GM23338 (cell line): Measurements from ENCODE around the gene DAB2. TPM values are rescaled to one million over a fixed set of nuclear protein-coding genes. Genes with fewer than 3 reads are reported as not detected.

Experiments used
- ATAC-seq: fragments of 200-7000 bp; cut with Tn5 transposase; 3 replicates; pipeline ENCODE4 v1.9.1; 2020
- DNase-seq: peaks from one replicate; pipeline ENCODE4 v3.0.0-alpha.2; 2015; ENCODE audit warnings: low spot score
- H2AFZ ChIP-seq: fragments of 200-600 bp; sonication (generic); 2 replicates; pipeline ENCODE4 v1.8.0; 2016; ENCODE audit warnings: antibody characterized with exemption, mild to moderate bottlenecking, moderate library complexity
- H3F3A ChIP-seq: fragments of 200-600 bp; sonication (generic); replicated peaks from 2 replicates; pipeline ENCODE4 v1.8.0; 2017; ENCODE audit warnings: antibody characterized with exemption, mixed run types, low read depth
- H3K27ac ChIP-seq: fragments of 200-600 bp; sonication (generic); 2 replicates; pipeline ENCODE4 v1.6.1; 2016; ENCODE audit warnings: low read depth
- H3K27me3 ChIP-seq: fragments of 200-600 bp; sonication (generic); 2 replicates; pipeline ENCODE4 v1.8.0; 2016; ENCODE audit warnings: mild to moderate bottlenecking, mixed run types, moderate library complexity; ENCODE audit not compliant: insufficient read depth
- H3K36me3 ChIP-seq: fragments of 200-600 bp; sonication (generic); 2 replicates; pipeline ENCODE4 v1.8.0; 2016; ENCODE audit warnings: mild to moderate bottlenecking; ENCODE audit not compliant: insufficient read depth
- H3K4me1 ChIP-seq: fragments of 200-600 bp; sonication (generic); 2 replicates; pipeline ENCODE4 v1.8.0; 2016; ENCODE audit warnings: mild to moderate bottlenecking, moderate library complexity; ENCODE audit not compliant: insufficient read depth
- H3K4me2 ChIP-seq: fragments of 200-600 bp; sonication (generic); 2 replicates; pipeline ENCODE4 v1.7.1; 2017; ENCODE audit warnings: mixed run types
- H3K4me3 ChIP-seq: fragments of 200-600 bp; sonication (generic); 2 replicates; pipeline ENCODE4 v1.6.1; 2016; ENCODE audit warnings: mixed run types
- H3K79me2 ChIP-seq: fragments of 200-600 bp; sonication (generic); replicated peaks from 2 replicates; pipeline ENCODE4 v1.8.0; 2017; ENCODE audit warnings: mild to moderate bottlenecking; ENCODE audit not compliant: insufficient read depth
- H3K9me2 ChIP-seq: fragments of 200-600 bp; sonication (generic); 2 replicates; pipeline ENCODE4 v1.8.0; 2017; ENCODE audit not compliant: insufficient read depth
- H4K20me1 ChIP-seq: fragments of 200-600 bp; sonication (generic); replicated peaks from 2 replicates; pipeline ENCODE4 v1.8.0; 2017; ENCODE audit warnings: mild to moderate bottlenecking; ENCODE audit not compliant: insufficient read depth
- H3K27ac Mint-ChIP-seq: 2 replicates; pipeline ENCODE4 v1.8.0; 2020; ENCODE audit warnings: inconsistent platforms, mild to moderate bottlenecking, moderate library complexity, mixed read lengths
- H3K27me3 Mint-ChIP-seq: 3 replicates; pipeline ENCODE4 v1.8.0; 2022; ENCODE audit warnings: low read depth, mild to moderate bottlenecking, moderate library complexity, mixed read lengths, inconsistent platforms; ENCODE audit not compliant: insufficient read depth, poor library complexity
- H3K36me3 Mint-ChIP-seq: 3 replicates; pipeline ENCODE4 v1.8.0; 2021; ENCODE audit warnings: low read depth, mild to moderate bottlenecking, inconsistent platforms, moderate library complexity, mixed read lengths
- H3K4me1 Mint-ChIP-seq: 3 replicates; pipeline ENCODE4 v1.8.0; 2020; ENCODE audit warnings: mild to moderate bottlenecking, inconsistent platforms, mixed read lengths
- H3K4me3 Mint-ChIP-seq: 3 replicates; pipeline ENCODE4 v1.8.0; 2021; ENCODE audit warnings: moderate library complexity, mild to moderate bottlenecking, inconsistent platforms, mixed read lengths
- H3K9me3 Mint-ChIP-seq: 3 replicates; pipeline ENCODE4 v1.8.0; 2020; ENCODE audit warnings: moderate library complexity, mild to moderate bottlenecking, inconsistent platforms, mixed read lengths
- CREB1 ChIP-seq: fragments of 250-450 bp; sonication (Bioruptor Pico); IDR thresholded peaks from 2 replicates; pipeline ENCODE4 v1.5.0; 2020; ENCODE audit warnings: low read depth, mild to moderate bottlenecking, moderate library complexity
- CTCF ChIP-seq, 2 experiments: fragments of 200-600 bp in 1 of 2; sonication (generic) in 1 of 2; conservative IDR thresholded peaks; 2 replicates each; pipeline versions ENCODE4 v1.5.1 to v1.6.1; 2016 to 2017; ENCODE audit warnings: antibody characterized with exemption in 2 of 2, low read depth in 2 of 2, mild to moderate bottlenecking in 2 of 2, moderate library complexity in 1 of 2
- EZH2phosphoT487 ChIP-seq: fragments of 200-600 bp; sonication (generic); IDR thresholded peaks from one replicate; pipeline ENCODE4 v1.8.1; 2018; ENCODE audit warnings: antibody characterized with exemption; ENCODE audit not compliant: unreplicated experiment
- JUNB ChIP-seq: IDR thresholded peaks from one replicate; pipeline ENCODE4 v1.6.1; 2016; ENCODE audit warnings: antibody characterized with exemption; ENCODE audit not compliant: unreplicated experiment
- NANOG ChIP-seq: IDR thresholded peaks from 2 replicates; pipeline ENCODE4 v1.6.1; 2016; ENCODE audit warnings: antibody characterized with exemption, borderline replicate concordance
- REST ChIP-seq: IDR thresholded peaks from one replicate; pipeline ENCODE4 v1.6.1; 2018; ENCODE audit warnings: antibody characterized with exemption; ENCODE audit not compliant: unreplicated experiment
- polyA plus RNA-seq: library from polyadenylated mRNA; unstranded; fragments of >200 nt; fragmentation: Nextera tagmentation; extraction: Ambion mirVana; gene quantifications from 2 replicates; pipeline ENCODE4 v1.2.1, GENCODE V29; 2016
- total RNA-seq: library from RNA; depleted of rRNA; stranded (reverse); fragments of >200 nt; shearing (Covaris generic); gene quantifications from 2 replicates; pipeline ENCODE4 v1.2.3, GENCODE V29; 2014
- TF ChIP-seq, protein P1 (sequence below): IDR thresholded peaks from 2 replicates; pipeline ENCODE4 v1.6.1; 2016; ENCODE audit warnings: antibody characterized with exemption

Gene DAB2
- total and polyA plus RNA-seq, 2 experiments from 2014 or later, result 6.4 to 8.4 TPM

GRCh38 chr5:39451276-39451941 is 26.6 kb upstream of the DAB2 start (continued):
- TF ChIP-seq REST (no peak), EZH2phosphoT487 (no peak)

DNA sequence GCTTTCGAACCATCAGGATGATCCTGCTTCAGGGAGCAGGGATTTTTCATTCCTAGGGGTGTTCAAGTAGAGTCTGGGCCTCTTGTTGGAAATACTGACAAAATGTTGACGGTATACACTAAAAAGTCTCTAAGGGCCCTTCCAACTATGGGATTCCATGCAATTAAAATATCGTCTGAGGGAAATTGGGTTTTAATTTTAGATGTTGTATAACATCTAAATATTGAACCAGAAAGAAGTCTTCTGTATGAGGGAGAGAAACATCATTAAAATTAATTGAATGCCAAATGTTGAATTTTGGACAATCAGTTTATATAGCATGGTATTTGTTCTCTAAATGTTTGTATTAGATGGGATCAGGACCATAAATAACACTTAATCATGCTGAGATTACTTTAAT is 25.7 kb upstream of the DAB2 start:
- no peaks in the 10 kb centered on the region for H3K36me3 ChIP-seq
- H3K36me3 Mint-ChIP-seq, result no peaks in the 10 kb centered on the region
- no peak for TF ChIP-seq CREB1 (CRISPR knock-in tag)
- no peak for TF ChIP-seq NANOG
- no peak for TF ChIP-seq CTCF (conservative IDR thresholded peaks at IDR 0.05; ENCODE audit: low read depth in 2 of 2)
- TF ChIP-seq JUNB, result no peak
- no peak for TF ChIP-seq REST
- TF ChIP-seq, protein P1, sequence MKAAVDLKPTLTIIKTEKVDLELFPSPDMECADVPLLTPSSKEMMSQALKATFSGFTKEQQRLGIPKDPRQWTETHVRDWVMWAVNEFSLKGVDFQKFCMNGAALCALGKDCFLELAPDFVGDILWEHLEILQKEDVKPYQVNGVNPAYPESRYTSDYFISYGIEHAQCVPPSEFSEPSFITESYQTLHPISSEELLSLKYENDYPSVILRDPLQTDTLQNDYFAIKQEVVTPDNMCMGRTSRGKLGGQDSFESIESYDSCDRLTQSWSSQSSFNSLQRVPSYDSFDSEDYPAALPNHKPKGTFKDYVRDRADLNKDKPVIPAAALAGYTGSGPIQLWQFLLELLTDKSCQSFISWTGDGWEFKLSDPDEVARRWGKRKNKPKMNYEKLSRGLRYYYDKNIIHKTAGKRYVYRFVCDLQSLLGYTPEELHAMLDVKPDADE, result no peak

More for the DNA sequence above, 25.7 kb upstream of the DAB2 start:
- DNase-seq (no peak), ATAC-seq (no peak)
- H3K4me1 ChIP-seq, result peaks cover 4% of the 10 kb centered on the region; the same call in 1 of the 2 replicates
- no peak overlapping the region for H3K27ac ChIP-seq
- H3K4me2 ChIP-seq, result no peak overlapping the region
- no peaks in the 10 kb centered on the region for H4K20me1 ChIP-seq
- no peak overlapping the region for H3K27ac Mint-ChIP-seq
- H3K27me3 ChIP-seq, result no peaks in the 10 kb centered on the region
- H3K9me2 ChIP-seq, result no peaks in the 10 kb centered on the region
- no peak overlapping the region for H3K4me3 ChIP-seq
- no peaks in the 10 kb centered on the region for H3F3A ChIP-seq
- H3K4me3 Mint-ChIP-seq, result no peak overlapping the region
- no peaks in the 10 kb centered on the region for H3K79me2 ChIP-seq
- no peak overlapping the region for H2AFZ ChIP-seq
- no peaks in the 10 kb centered on the region for H3K9me3 Mint-ChIP-seq
- H3K4me1 Mint-ChIP-seq, result peaks cover 4% of the 10 kb centered on the region; the same call in 2 of the 3 replicates
- no peaks in the 10 kb centered on the region for H3K27me3 Mint-ChIP-seq
